Measurements from ENCODE around the gene CDH11.

CDH11 gene

DNA sequence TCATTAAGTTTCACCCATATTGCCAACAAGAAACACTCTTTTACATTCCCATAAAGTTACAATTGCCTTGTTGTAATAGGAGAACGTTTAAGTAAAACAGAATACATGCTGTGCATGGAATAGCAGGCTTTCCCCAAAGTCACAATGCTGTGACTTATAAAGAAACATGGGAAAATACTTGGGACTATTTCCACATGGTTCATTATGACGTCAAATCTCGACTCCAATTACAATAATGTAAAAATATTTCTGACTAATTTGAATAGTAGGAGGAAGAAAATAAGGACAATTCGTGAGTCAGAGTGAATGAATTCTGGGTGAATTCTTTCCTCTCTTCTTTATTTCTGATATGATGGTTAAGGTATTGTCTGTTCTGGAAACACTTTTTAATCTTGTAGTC is 52.8 kb downstream of the CDH11 start:
- DNase-seq, result no peak

- no peak for DNase-seq
Observed at GRCh38 chr16:65068151-65068740, 53.6 kb downstream of the CDH11 start.

DNA sequence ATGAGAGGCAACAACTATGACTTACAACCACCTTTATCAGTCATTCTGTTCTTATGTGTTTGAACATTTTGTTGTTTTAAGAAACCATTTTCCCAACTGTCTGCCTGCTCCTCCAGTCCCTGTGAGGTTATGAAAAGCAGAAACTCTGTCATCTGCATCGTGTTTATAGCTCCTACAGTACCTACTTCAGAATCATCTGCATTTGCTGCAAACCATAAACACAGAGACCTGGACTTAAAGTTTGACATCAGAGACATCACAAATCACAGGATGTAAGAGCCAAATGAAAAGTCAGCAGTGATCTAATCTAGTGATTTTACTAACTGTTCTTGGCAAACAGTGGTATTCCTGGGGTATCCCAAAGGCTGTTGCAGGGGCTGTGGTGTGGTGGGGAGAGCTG is 55.2 kb downstream of the CDH11 start:
- no peak for DNase-seq

GRCh38 chr16:65065031-65065430 is 56.8 kb downstream of the CDH11 start:
- no peak for DNase-seq

DNA sequence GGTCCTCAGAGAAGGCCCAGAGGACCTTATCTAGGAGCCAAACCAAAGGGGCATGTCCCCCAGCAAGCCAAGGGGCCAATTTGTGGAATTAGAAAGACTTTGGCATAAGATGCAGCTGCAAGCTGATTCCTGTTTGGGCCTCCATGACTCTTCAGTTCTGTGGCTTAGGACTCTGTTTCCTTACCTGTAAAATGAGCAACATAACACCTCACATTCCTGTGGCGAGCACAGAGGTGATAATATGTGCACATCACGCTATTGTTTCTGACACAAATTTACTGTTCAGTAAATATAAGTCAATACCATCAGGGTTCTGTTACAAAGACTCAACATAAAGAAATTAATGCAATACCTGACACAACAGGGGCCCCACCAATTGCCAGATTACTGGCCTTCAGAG is 57.7 kb downstream of the CDH11 start:
- no peak for DNase-seq

GRCh38 chr16:65062736-65063583 is 58.9 kb downstream of the CDH11 start:
- no peak for DNase-seq

GRCh38 chr16:65061935-65062518 is 59.8 kb downstream of the CDH11 start:
- no peak for DNase-seq

GRCh38 chr16:65061263-65061662 is 60.6 kb downstream of the CDH11 start:
- no peak for DNase-seq

- no peak for DNase-seq
Observed at GRCh38 chr16:65059406-65059980, 62.4 kb downstream of the CDH11 start.

DNA sequence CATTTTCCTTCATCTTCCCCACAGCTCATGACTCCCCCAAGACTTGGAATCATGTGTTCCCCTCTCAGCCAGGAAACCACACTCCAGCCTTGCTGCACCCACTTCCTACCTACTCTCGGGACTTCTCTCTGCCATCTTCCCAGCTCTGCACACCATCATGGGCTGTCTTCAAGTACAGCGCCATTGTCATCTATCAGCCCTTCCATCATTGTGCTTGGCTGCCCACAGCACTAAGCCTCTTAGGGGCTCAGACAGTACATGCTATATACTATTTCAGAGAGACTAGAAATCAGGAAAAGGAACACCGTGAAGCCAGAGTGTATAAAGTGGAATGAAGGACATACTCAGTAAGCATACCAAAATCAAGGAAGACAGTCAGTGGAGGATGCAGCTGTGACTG is 64.7 kb downstream of the CDH11 start:
- DNase-seq, result no peak

- no peak for DNase-seq
Observed at GRCh38 chr16:65054457-65054856, 67.4 kb downstream of the CDH11 start.

DNA sequence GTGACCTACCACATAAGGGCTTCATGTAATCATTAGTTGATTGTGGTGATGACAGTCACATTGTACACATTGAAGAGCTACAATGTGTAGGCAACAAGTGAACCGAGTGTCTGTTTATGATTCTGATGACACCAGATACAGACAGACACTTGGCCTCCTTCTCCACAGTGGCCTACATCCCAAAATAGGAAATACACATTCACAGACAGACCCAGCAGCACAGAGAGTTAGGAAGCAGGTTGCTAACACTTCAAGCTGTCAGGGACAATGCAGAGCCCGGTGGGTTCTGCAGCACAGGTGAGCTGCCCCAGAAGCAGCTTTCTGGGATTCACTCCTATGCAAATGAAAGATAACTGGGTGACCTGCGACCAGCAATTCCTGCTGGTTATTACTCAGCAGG is 72.2 kb downstream of the CDH11 start:
- DNase-seq, result no peak

DNA sequence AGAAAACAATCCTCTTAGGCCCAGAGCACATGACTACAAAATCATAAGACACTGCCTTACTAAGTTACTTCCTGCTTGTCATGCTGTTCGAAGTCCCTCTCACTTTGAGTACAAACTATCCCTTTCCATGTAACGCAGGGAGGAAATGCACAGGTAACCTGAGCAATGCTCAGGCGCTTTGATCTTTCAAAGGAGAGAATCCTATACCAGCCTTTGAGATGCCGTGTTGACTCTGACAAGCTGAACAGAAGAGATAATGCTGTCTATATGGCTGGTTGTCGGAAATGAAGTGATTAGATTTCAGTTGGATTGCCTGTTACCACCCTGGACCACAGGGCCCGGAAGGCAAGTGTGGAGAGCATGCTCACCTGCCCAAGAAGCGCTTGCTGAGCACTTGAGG is 75.9 kb downstream of the CDH11 start:
- DNase-seq, result no peak

GRCh38 chr16:65044873-65045272 is 77.0 kb downstream of the CDH11 start:
- no peak for DNase-seq

GRCh38 chr16:65044026-65044425 is 77.8 kb downstream of the CDH11 start:
- DNase-seq, result no peak

DNA sequence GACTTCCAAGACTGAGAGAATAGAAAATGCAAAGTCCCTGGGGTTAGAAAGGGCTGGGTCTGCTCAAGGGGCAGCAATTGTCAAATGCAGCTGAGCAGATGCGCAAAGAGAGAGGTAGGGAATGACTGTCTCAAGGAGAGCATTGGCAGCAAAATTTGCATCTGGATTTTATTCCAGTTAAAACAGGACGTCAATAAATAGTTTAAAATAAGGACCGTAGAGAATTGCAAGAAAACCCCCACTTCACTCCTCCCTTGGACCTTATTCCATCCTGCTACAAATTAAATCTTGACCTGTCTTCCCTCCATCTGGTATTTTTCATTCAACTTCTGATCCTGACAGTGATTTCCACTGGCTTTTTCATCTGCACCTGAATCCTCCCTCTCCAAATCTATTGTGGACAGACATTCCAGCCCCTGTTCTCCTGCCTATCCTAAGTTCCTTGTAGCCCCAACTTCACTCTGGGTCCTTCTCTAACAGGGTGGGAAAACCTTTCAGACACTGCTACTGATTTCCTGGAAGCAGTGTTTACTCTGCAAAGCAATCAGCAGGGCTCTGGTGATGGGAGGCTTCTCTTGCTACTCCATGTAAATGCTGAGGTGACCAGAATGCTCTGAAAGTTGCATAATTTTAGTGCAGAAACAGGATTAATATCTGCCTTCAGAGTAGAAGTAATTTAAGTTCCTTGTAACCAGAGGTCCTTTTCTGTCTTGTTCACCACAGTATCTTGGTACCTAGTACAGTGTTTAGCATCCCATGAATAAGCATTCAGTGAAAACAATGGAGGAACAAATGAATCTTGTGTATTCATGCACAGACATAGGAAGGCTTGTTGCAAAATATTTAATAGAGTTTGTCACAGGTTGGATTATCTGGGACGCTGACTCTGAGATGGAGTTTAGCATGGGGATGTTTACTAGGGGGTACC is 79.2 kb downstream of the CDH11 start:
- DNase-seq, result no peak

- DNase-seq, result peak; percentile 48
Observed at GRCh38 chr16:65041667-65042066, 80.2 kb downstream of the CDH11 start.

- no peak for DNase-seq
Observed at GRCh38 chr16:65038100-65038499, 83.8 kb downstream of the CDH11 start.

- no peak for DNase-seq
Observed at GRCh38 chr16:65037556-65037955, 84.3 kb downstream of the CDH11 start.

GRCh38 chr16:65034915-65035314 is 86.9 kb downstream of the CDH11 start:
- no peak for DNase-seq

DNA sequence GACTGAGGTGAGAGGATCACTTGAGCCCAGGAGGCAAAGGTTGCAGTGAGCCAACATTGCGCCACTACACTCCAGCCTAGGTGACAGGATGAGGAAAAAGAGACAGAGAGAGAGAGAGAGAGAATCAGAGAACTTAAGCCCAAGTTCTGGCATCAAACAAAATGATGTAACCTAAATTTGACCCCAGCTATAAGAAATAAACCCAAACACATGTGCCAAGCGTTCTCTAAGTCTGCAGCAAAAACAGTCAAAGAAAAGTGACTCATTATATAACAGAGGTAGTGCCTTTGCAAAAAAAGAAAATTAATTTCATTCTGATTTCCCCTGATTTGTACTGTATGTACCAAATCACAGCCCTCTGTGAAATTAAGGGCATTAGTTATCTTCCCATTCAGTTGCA is 89.5 kb downstream of the CDH11 start:
- DNase-seq, result no peak

DNA sequence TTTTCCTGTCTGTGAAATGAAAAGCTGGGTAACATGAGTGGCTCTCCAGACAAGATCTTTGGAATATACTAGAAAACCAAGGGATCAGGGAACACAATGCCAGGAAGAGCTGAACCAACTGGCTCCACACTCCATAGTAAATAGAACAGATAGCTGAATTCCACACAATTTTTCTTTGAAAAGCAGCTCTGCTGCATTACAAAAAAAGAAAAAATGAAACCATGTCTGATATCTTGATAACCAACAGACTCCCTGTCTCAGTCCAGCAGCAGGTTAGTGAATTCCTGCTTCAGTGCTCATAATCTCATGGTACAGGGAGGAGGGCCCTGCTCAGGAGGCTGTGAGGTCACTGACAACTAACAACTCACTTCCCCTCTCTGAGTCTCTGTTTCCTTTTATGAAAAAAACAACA is 97.1 kb downstream of the CDH11 start:
- no peak for DNase-seq

DNA sequence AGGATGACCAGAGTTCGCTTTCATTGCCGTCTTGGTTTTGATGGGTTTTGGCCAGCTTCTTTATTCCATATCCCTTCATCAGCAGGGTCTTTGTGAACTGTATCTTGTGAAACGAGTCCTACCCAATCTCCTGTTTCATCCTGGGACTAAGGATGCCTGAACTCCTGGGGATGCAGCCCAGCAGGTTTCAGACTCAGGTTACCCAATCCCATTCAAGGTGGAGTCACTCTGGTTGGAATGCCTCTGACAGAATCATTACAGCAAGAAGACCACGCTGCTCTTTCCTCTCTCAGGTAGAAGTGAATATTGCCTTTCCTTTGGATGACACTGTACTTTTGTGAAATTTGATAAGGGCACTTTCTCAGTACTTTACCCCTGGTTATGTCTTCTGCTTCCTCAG is 98.1 kb downstream of the CDH11 start:
- no peak for DNase-seq
